GM21447 (cell line): Measurements from ENCODE around the gene SHROOM2.
"Not testable (repeated sequence)": the region's sequence is repeated elsewhere in the genome, so short reads cannot be mapped to it uniquely, and the experiment has no call there.

ENCODE experiments used
- ATAC-seq: cut with Tn5 transposase; IDR thresholded peaks from one replicate; pipeline ENCODE4 v1.9.1; 2021; ENCODE audit not compliant: unreplicated experiment

SHROOM2 gene

GRCh38 chrX:9775930-9776329 is 10.3 kb upstream of the SHROOM2 start:
- ATAC-seq: no peak

DNA sequence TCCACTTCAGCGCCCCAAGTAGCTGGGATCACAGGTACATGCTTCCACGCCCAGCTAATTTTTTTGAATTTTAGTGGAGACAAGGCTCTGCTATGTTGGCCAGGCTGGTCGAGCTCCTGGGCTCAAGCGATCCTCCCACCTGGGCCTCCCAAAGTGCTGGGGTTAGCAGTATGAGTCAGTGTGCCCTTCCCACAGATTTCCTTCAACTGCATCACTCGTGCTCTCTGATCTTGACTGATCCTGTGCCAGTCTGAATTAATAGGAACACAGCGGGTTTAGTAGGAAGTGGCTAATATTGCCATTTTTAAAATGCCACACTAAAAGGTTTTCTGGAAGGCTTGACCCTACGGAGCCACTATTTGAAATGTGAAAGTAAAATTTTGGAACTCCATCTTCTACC is 4.3 kb upstream of the SHROOM2 start:
- no peak for ATAC-seq

DNA sequence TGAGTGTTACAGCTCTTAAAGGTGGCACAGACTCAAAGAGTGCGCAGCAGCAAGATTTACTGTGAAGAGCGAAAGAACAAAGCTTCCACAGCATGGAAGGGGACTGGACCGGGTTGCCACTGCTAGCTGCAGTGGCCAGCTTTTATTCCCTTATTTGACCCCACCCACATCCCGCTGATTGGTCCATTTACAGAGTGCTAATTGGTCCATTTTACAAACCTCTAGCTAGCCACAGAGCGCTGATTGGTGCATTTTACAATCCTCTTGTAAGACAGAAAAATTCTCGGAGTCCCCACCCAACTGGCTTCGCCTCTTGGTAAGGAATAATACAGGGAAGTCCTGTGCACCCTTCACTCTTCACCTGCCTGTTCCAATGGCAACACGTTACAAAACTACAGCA is 1.9 kb upstream of the SHROOM2 start:
- no peak for ATAC-seq

- no peak for ATAC-seq
These were observed 830 bp upstream of the SHROOM2 start for GRCh38 chrX:9785254-9785943.

DNA sequence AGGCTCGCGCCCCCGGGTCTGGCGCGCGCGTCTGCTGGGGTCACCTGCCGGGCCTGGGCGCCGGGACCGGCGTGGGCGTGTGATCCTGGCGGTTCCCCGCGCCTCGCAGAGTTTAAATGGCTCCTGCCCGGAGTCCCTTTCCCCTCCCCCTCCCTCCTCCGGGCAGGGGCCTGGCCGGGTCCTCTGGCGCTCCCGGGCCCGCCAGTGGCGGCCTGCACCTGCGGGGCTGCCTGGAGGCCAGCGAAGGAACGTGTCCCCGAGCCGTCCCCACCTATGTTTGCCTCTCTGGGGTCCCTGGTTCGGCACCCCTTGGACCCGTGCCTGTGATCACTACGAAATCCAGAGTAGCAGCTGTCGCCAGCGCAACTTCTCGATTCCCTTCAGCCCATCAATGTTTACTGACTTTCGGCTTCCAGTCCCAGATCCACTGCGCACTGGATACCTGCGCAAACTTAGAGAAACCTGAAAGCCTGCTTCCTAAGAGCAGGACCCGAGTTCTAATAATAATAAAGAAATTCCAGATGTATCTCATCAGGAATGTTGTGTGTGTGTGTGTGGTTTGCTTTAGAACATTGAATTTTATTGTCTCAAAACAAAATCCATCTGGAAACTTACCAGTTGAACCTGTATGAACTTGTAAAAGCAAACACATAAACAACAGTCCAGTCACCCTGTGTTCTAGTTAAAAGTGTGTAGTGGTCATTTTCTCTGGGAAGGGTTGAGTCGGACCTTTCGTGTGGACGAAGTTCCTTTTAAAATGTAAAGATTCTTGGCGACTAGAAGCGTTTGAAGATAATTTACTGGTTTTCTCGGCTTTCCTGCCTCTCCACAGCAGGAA is 788 bp downstream of the SHROOM2 start:
- no peak for ATAC-seq

DNA sequence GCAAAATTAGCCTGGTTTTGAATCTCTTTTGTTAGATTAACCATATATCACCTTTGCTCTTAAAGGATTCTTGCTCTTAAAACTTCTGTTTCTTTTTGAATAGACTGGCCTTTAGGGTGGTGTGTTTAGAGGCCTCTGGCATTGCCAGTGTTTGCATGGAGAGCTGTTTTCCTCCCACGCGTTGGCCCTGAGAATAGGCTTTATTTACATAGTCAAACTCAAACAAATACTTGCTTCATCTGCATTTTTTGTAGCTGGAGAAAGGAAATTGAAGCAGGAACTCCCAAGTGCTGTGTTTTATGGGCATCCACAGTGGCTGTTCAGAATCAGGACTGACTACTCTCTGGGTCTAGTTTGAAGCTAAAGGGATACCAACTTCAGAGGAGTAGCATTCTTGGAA is 2.7 kb downstream of the SHROOM2 start:
- ATAC-seq: no peak

- no peak for ATAC-seq
These were observed 3.3 kb downstream of the SHROOM2 start for GRCh38 chrX:9789555-9789954.

DNA sequence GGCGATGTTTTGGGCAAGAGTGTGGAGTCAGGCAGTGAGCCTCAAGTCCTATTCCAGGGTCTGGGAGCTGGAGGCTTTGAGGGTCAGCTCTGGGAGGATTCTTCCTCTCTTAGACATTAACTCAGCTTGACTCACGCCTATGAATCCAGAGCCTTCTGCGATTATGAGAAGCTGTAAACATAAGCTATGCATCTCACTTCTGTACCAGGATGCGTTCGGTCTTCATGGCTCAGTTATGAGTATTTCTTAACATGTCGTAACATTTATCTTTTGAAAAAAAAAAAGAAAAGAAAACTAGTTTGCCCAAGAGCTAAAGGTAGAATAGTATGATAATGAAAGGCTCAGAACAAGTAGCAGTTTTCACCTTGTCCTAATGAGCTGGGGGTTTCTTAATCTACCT is 4.6 kb downstream of the SHROOM2 start:
- no peak for ATAC-seq

GRCh38 chrX:9794495-9794894 is 8.3 kb downstream of the SHROOM2 start:
- ATAC-seq: no peak

DNA sequence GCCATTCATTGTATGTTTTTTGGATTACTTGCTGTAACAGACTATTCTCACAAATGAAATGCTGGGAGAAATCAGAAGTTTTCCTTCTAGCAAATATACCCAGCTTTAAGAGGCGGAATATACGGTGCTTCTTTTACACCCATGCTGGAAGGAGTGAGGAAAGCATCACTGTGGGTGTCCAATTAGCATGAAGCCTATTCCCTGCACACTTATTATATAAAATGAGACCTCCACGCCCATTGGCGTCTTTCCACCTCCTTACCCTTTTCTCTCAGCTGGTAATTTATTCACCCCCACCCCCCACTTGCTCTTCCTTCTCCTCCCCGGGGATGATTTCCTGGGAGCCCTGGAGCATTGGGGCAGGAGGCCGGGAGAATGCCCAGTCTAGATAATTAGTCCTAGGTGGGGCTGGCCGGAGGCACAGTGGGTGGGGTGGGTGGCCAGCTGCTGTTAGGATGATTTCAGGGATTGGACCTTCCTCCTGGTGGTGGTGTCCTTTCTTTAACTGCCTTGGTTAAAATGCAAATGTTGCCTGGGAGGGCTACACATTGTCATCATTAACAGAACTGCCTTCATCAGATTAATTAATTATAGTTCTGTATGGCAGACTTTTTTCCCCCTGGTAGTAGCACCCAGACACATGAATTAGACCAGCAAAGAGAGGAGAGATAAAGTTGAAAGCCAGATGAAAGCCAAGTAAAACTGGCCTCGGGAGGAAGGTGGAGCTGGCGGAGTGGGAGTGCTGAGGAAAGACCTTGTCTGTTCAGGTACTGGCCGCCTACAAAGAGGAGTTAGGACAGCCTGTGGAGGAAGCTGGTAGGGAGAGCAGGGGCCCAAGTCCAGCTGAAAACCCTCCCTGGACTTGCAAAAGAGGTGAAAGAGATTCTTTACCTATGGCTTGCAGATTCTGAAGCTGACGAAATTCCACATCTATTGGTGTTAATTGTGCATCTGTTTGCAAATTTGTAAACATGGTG is 11.4 kb downstream of the SHROOM2 start:
- ATAC-seq: no peak

DNA sequence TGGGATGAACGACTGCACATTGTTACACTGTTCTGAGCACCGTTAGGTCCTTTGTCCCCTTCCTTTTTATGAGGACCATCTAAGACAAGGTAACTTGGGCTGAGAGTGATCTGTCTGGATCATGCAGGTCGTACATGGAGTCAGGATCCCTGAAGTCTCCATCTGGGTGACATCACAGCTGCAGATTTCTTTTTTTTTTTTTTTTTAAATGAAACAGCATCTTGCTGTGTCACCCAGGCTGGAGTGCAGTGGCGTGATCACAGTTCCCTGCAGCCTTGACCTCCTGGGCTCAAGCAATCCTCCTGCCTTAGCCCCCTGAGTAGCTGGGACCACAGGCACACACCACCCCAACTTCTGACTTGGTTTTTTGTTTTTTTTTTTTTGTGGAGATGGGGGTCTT is 16.5 kb downstream of the SHROOM2 start:
- ATAC-seq: no peak

- ATAC-seq: no peak
These were observed 18.2 kb downstream of the SHROOM2 start for GRCh38 chrX:9804444-9804843.

- no peak for ATAC-seq
These were observed 19.7 kb downstream of the SHROOM2 start for GRCh38 chrX:9805956-9806355.

GRCh38 chrX:9807355-9808182 is 21.3 kb downstream of the SHROOM2 start:
- ATAC-seq: no peak

DNA sequence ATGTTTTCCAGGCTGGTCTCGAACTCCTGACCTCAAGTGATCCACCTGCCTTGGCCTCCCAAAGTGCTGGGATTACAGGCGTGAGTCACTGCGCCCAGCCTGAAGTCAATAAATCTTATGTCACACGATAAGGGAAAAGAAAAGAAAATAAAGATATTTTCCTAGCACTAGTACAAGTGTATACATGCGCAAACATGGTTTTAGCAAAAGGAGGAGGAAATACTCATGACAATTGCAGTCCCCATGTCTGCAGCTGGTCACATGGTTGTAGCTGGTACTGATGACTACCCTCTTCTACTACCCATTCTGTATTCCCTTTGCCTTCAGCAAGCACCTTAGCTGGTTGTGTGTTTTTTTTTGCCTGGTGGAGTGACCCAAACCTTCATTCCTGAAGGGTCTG is 23.6 kb downstream of the SHROOM2 start:
- not testable (repeated sequence) for ATAC-seq

GRCh38 chrX:9811086-9811485 is 24.9 kb downstream of the SHROOM2 start:
- not testable (repeated sequence) for ATAC-seq

DNA sequence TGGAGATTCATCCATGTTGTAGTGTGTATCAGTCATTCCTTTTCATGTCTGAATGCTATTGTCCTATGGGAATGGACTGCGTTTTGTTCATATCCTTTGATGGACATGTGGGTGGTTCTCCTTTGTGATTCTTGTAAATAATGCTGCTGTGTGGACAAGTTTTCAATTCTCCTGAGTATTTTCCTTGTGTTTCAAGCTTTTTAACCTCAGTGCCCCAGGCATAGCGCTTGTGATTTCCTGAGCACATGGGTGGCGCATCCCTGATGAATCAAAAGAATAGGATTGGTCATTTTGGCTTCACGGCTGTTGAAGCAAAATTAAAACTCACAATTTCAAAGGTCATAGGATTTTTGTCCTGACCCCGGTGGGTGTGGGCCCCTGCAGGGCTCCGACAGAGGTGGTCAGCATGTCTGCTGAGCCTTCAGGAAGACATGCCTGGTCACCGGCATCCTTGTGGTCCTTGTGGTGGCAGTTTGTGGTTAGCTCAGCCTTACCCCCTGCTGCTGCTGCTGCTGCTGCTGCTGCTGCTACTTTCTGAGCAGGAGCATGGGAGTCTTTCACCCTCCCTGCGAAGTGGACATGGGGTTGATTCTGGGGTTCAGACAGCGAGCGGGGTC is 30.0 kb downstream of the SHROOM2 start:
- no peak for ATAC-seq

DNA sequence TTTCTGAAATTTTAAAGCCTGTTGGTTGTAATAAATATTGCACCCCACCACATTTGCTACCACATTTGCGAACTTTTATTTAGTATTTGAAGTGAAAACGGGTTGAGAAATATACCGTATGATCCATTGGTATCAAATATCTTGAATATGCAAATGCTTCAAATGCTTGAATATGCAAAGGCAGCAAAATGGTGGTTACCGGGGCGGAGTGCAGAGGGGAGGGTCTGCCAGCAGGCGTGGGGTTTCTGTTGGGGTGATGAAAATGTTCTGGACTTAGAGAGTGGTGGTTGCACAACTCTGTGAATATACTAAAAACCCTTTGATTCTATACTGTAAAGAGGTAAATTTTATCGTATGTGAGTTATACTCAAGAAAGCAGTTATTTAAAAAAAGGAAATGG is 35.3 kb downstream of the SHROOM2 start:
- ATAC-seq: no peak

DNA sequence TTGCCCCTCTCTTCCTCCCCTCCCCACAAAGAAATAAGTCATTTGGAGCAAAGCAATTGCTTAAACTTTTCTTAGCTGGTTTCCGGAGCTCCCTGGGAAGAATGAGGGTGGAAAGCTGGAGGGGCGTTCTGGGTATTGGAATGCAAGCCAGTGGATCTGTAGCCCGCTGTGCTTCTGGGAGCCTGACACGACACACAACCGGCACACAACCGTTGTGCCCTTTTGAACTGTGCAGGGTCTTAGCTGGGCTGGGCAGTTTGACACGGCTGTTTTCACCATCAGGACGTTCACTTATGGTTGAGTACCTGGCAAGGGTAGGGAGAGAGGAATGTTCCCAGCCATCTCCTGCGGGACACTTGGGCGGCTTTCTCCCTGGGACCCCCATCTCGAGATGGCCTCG is 38.3 kb downstream of the SHROOM2 start:
- no peak for ATAC-seq
